H1 (cell line): ENCODE results near the gene MID1. TPM values are rescaled to one million over a fixed set of nuclear protein-coding genes. Genes with fewer than 3 reads are reported as not detected.

Source experiments
- CTCF ChIA-PET: fragments of 300-600 bp; sonication (Branson Sonifier 250); formaldehyde crosslinking; loops from one replicate; lab custom pipeline; 2021; ENCODE audit not compliant: partially characterized antibody; lab: Charles Lee
- POLR2A ChIA-PET: fragments of 300-600 bp; sonication (Branson Sonifier 250); formaldehyde crosslinking; loops from one replicate; lab custom pipeline; 2021; ENCODE audit warnings: inconsistent platforms; ENCODE audit not compliant: partially characterized antibody; lab: Charles Lee
- DNase-seq, 2 experiments: peaks; one replicate each; pipeline versions ENCODE4 v3.0.0 to v3.0.0-alpha.2; 2010 to 2022; ENCODE audit warnings: low spot score in 2 of 2, low read depth in 1 of 2, mixed read lengths in 1 of 2
- FAIRE-seq: peaks from 2 replicates; lab custom pipeline; 2011; peaks lifted over from hg19 to GRCh38; lab: Jason Lieb, UNC
- H2AFZ ChIP-seq: 2 replicates; pipeline ENCODE4 v1.8.1; 2012; ENCODE audit warnings: low read length, inconsistent platforms
- H2AK5ac ChIP-seq: 2 replicates; pipeline ENCODE4 v1.6.1; 2013; ENCODE audit warnings: low read depth, low read length
- H2BK120ac ChIP-seq: replicated peaks from 2 replicates; pipeline ENCODE3; 2013; ENCODE audit warnings: low read depth, low read length, inconsistent platforms
- H2BK12ac ChIP-seq: 2 replicates; pipeline ENCODE4 v1.6.1; 2013; ENCODE audit warnings: low read depth, low read length
- H2BK15ac ChIP-seq: 2 replicates; pipeline ENCODE4 v1.6.1; 2013; ENCODE audit warnings: low read length
- H2BK20ac ChIP-seq: 2 replicates; pipeline ENCODE4 v1.6.1; 2013; ENCODE audit warnings: low read length
- H2BK5ac ChIP-seq: 2 replicates; pipeline ENCODE4 v1.6.1; 2013; ENCODE audit warnings: low read depth, low read length
- H3K14ac ChIP-seq: 2 replicates; pipeline ENCODE4 v1.6.1; 2013; ENCODE audit warnings: inconsistent platforms; ENCODE audit not compliant: insufficient read length
- H3K18ac ChIP-seq: 2 replicates; pipeline ENCODE4 v1.6.1; 2013; ENCODE audit warnings: low read length; ENCODE audit errors: extremely low read depth
- H3K23ac ChIP-seq: 2 replicates; pipeline ENCODE4 v1.6.1; 2013; ENCODE audit warnings: inconsistent platforms; ENCODE audit not compliant: insufficient read length
- H3K23me2 ChIP-seq: 2 replicates; pipeline ENCODE4 v1.6.1; 2013; ENCODE audit warnings: low read depth, low read length
- H3K27ac ChIP-seq: 2 replicates; pipeline ENCODE4 v1.6.1; 2011; ENCODE audit warnings: low read depth, low read length, inconsistent platforms
- H3K27me3 ChIP-seq, 4 experiments: replicated peaks in 1 of 4; 1 replicate in 1 of 4; 2 replicates in 3 of 4; pipeline versions ENCODE4 v1.6.1 to v1.8.1; 2011 to 2013; ENCODE audit warnings: low read length in 3 of 4, mild to moderate bottlenecking in 3 of 4, inconsistent platforms in 2 of 4, mixed read lengths in 2 of 4, moderate library complexity in 1 of 4; ENCODE audit not compliant: control insufficient read depth in 3 of 4, insufficient read depth in 3 of 4; ENCODE audit errors: extremely low read depth in 1 of 4
- H3K36me3 ChIP-seq, 4 experiments: 2 replicates each; pipeline versions ENCODE4 v1.6.1 to v1.8.1; 2011 to 2013; ENCODE audit warnings: mild to moderate bottlenecking in 4 of 4, low read length in 3 of 4, moderate library complexity in 2 of 4, control low read depth in 1 of 4, inconsistent platforms in 1 of 4; ENCODE audit not compliant: insufficient read depth in 4 of 4, control insufficient read depth in 2 of 4
- H3K4ac ChIP-seq: replicated peaks from 2 replicates; pipeline ENCODE3; 2013; ENCODE audit warnings: low read length, low read depth, mixed read lengths, inconsistent platforms; ENCODE audit not compliant: insufficient read length
- H3K4me1 ChIP-seq, 4 experiments: replicated peaks in 1 of 4; 1 replicate in 1 of 4; 2 replicates in 3 of 4; pipeline versions ENCODE4 v1.6.1 to v1.8.1; 2011 to 2013; ENCODE audit warnings: low read length in 3 of 4, inconsistent platforms in 2 of 4, mixed read lengths in 1 of 4; ENCODE audit not compliant: insufficient read depth in 4 of 4, control insufficient read depth in 3 of 4
- H3K4me2 ChIP-seq, 2 experiments: 2 replicates each; pipeline versions ENCODE4 v1.6.1 to v1.8.1; 2011 to 2013; ENCODE audit warnings: low read depth in 2 of 2, low read length in 2 of 2, control low read depth in 1 of 2, inconsistent platforms in 1 of 2, mild to moderate bottlenecking in 1 of 2; ENCODE audit not compliant: insufficient read depth in 1 of 2
- H3K4me3 ChIP-seq, 4 experiments: fragments of 200-600, 300-600 bp in 1 of 4; sonication (generic), shearing (Covaris generic), sonication (Bioruptor Twin) in 1 of 4; 2 replicates each; pipeline versions ENCODE4 v1.5.1 to v1.8.1; 2011 to 2016; ENCODE audit warnings: low read length in 4 of 4, low read depth in 3 of 4, control low read depth in 2 of 4, inconsistent platforms in 2 of 4, mild to moderate bottlenecking in 2 of 4, mixed read lengths in 1 of 4, moderate library complexity in 1 of 4; ENCODE audit not compliant: insufficient read depth in 2 of 4; ENCODE audit errors: extremely low read depth in 1 of 4
- H3K56ac ChIP-seq: replicated peaks from 2 replicates; pipeline ENCODE3; 2013; ENCODE audit warnings: low read depth, mild to moderate bottlenecking, mixed read lengths, low read length, inconsistent platforms; ENCODE audit not compliant: insufficient read length
- H3K79me1 ChIP-seq: 2 replicates; pipeline ENCODE4 v1.6.1; 2013; ENCODE audit warnings: low read depth, low read length, control low read depth
- H3K79me2 ChIP-seq, 2 experiments: 2 replicates each; pipeline versions ENCODE4 v1.6.1 to v1.8.1; 2012 to 2013; ENCODE audit warnings: low read length in 2 of 2, mild to moderate bottlenecking in 2 of 2, inconsistent platforms in 1 of 2; ENCODE audit not compliant: insufficient read depth in 2 of 2, control insufficient read depth in 1 of 2
- H3K9ac ChIP-seq, 4 experiments: replicated peaks in 1 of 4; 1 replicate in 1 of 4; 2 replicates in 3 of 4; pipeline versions ENCODE4 v1.6.1 to v1.8.1; 2011 to 2013; ENCODE audit warnings: low read depth in 3 of 4, low read length in 3 of 4, control low read depth in 2 of 4, mild to moderate bottlenecking in 2 of 4, moderate library complexity in 2 of 4, inconsistent platforms in 1 of 4; ENCODE audit errors: extremely low read depth in 1 of 4
- H3K9me3 ChIP-seq, 2 experiments: 2 replicates each; pipeline versions ENCODE4 v1.6.1 to v1.8.1; 2012 to 2013; ENCODE audit warnings: mild to moderate bottlenecking in 2 of 2, moderate library complexity in 2 of 2, control low read depth in 1 of 2, inconsistent platforms in 1 of 2, low read depth in 1 of 2, low read length in 1 of 2, mixed read lengths in 1 of 2; ENCODE audit not compliant: insufficient read depth in 2 of 2
- H4K20me1 ChIP-seq, 2 experiments: replicated peaks in 1 of 2; 2 replicates each; pipeline versions ENCODE3 to v1.8.1; 2011 to 2013; ENCODE audit warnings: inconsistent platforms in 2 of 2, low read length in 2 of 2, mild to moderate bottlenecking in 1 of 2; ENCODE audit not compliant: insufficient read depth in 2 of 2, control insufficient read depth in 1 of 2
- H4K5ac ChIP-seq: 2 replicates; pipeline ENCODE4 v1.6.1; 2013; ENCODE audit warnings: low read length, low read depth, mixed read lengths, inconsistent platforms; ENCODE audit not compliant: insufficient read length
- H4K8ac ChIP-seq: 2 replicates; pipeline ENCODE4 v1.8.0; 2013; ENCODE audit warnings: mild to moderate bottlenecking, moderate library complexity, low read length, inconsistent platforms; ENCODE audit not compliant: insufficient read depth; ENCODE audit errors: extremely low read depth
- H4K91ac ChIP-seq: replicated peaks from 2 replicates; pipeline ENCODE3; 2013; ENCODE audit warnings: low read length, mixed read lengths, inconsistent platforms; ENCODE audit not compliant: insufficient read length
- CBX5 ChIP-seq: fragments of 300-800, 300-1000 bp; sonication (generic); IDR thresholded peaks from 2 replicates; pipeline ENCODE4 v1.7.1; 2016; ENCODE audit warnings: antibody characterized with exemption, low read length, low read depth
- EP300 ChIP-seq, 2 experiments: IDR thresholded peaks; 1 replicate in 1 of 2; 2 replicates in 1 of 2; pipeline ENCODE4 v1.6.1; 2011 to 2012; ENCODE audit warnings: low read depth in 2 of 2, low read length in 2 of 2, mild to moderate bottlenecking in 2 of 2, borderline replicate concordance in 1 of 2, inconsistent platforms in 1 of 2, moderate library complexity in 1 of 2
- ZNF274 ChIP-seq: IDR thresholded peaks from 2 replicates; pipeline ENCODE4 v1.7.0; 2012; ENCODE audit warnings: low read length, borderline replicate concordance; ENCODE audit errors: extremely low read depth
- WGBS, 2 experiments: shearing (Covaris generic) in 1 of 2; methylation state at CpG; one replicate each; pipeline versions ENCODE4 v1.1.6 to v1.1.7; 2013 to 2015; ENCODE audit warnings: low lambda C conversion rate in 2 of 2, mixed read lengths in 2 of 2, inconsistent platforms in 1 of 2, low coverage in 1 of 2, missing lambda C conversion rate in 1 of 2; ENCODE audit not compliant: insufficient replicate concordance in 2 of 2, insufficient coverage in 1 of 2, insufficient read length in 1 of 2; ENCODE audit errors: extremely low coverage in 1 of 2, missing lambda C conversion rate in 1 of 2; 5-methylcytosine and 5-hydroxymethylcytosine counted together
- polyA plus RNA-seq, 7 experiments: library from polyadenylated mRNA; depleted of rRNA in 3 of 7; stranded (reverse) in 5 of 7; unstranded in 2 of 7; fragments of >200 nt in 5 of 7; fragments of 200-250 nt in 2 of 7; gene quantifications; 1 replicate in 5 of 7; 2 replicates in 1 of 7; 4 replicates in 1 of 7; pipeline versions ENCODE4 v1.2.1 to v1.2.3, GENCODE V29; 2011 to 2013; ENCODE audit warnings: missing spikeins in 2 of 7, mixed read lengths in 2 of 7
- total RNA-seq: library from RNA; stranded (reverse); fragmentation: NEBNext Ultra II Directional; extraction: Animal tissue kit (Norgen Biotek cat#: 25700); gene quantifications from 2 replicates; pipeline ENCODE4 v1.2.1, GENCODE V29; 2021

The MID1 gene
- total and polyA plus RNA-seq, 2 of the 8 experiments (the other 6 are each of a cell fraction or from before 2014, with no cell fraction given): 12.9 to 54.3 TPM

- DNase-seq: no peak
- Histone ChIP-seq H3K23me2 (no peaks in the 10 kb centered on the region), H2BK12ac (no peak overlapping the region), H3K23ac (no peak overlapping the region), H3K27ac (no peak overlapping the region), H4K8ac (no peak overlapping the region), H2BK15ac (no peak overlapping the region), H2BK20ac (no peak overlapping the region), H3K27me3 (no peaks in the 10 kb centered on the region)
- 78 to 100% methylated on average over 1 to 4 of the region's 6 CpGs for WGBS, 2 experiments
- TF ChIP-seq EP300 (IDR thresholded peaks at IDR 0.05; ENCODE audit: borderline replicate concordance in 1 of 2, low read depth in 2 of 2, low read length in 2 of 2) (no peak), CBX5 (no peak), ZNF274 (no peak)
- TF ChIP-seq, all 59 proteins: peak for 0
- Histone ChIP-seq H3K79me1 (no peaks in the 10 kb centered on the region), H2AK5ac (no peak overlapping the region), H3K14ac (no peak overlapping the region), H4K5ac (no peak overlapping the region), H2AFZ (no peak overlapping the region), H2BK5ac (no peak overlapping the region), H4K20me1 (peaks cover 0 to 2% of the 10 kb centered on the region in 2 experiments), H3K36me3 (no peaks in the 10 kb centered on the region; a peak in 2 of 8 replicates), H3K79me2 (peaks cover 0 to 3% of the 10 kb centered on the region in 2 experiments; a peak in 2 of 4 replicates), H2BK120ac (no peak overlapping the region), H3K56ac (no peak overlapping the region), H3K18ac (no peak overlapping the region), H3K9me3 (no peaks in the 10 kb centered on the region), H3K4ac (no peak overlapping the region), H3K4me3 (no peak overlapping the region), H3K4me1 (peaks cover 0 to 2% (median 0%) of the 10 kb centered on the region in 4 experiments; a peak in 1 of 7 replicates), H3K4me2 (no peak overlapping the region), H3K9ac (no peak overlapping the region), H4K91ac (no peak overlapping the region)
- ChIA-PET CTCF (no interaction called here), POLR2A (no interaction called here)
- FAIRE-seq: no peak
Measured at GRCh38 chrX:10525381-10526120, 94.8 kb downstream of the MID1 start.
